Spleen (tissue), 7 donors: Measurements from ENCODE around the gene PTPRK.

Source experiments
- CTCF ChIP-seq, 11 experiments: fragments of 200-600 bp in 7 of 11; fragments of 450-650 bp in 4 of 11; sonication (generic) in 4 of 11; IDR thresholded peaks in 8 of 11; conservative IDR thresholded peaks in 3 of 11; 1 replicate in 7 of 11; 2 replicates in 4 of 11; pipeline versions ENCODE4 v1.4.0 to v1.8.0; 2016 to 2021; ENCODE audit warnings: antibody characterized with exemption in 11 of 11, inconsistent platforms in 4 of 11, mild to moderate bottlenecking in 1 of 11
- POLR2A ChIP-seq, 3 donors: fragments of 450-650 bp; IDR thresholded peaks; one replicate each; pipeline ENCODE4 v1.5.1; 2017; ENCODE audit warnings: antibody characterized with exemption in 3 of 3, mild to moderate bottlenecking in 1 of 3
- POLR2AphosphoS5 ChIP-seq, 3 donors: sonication (generic); formaldehyde crosslinking; IDR thresholded peaks; one replicate each; pipeline ENCODE4 v1.5.1; 2017; ENCODE audit warnings: antibody characterized with exemption in 3 of 3
- donor health status: DM: no; HTN: no; CAD: no; lungs with moderate emphysema.
- donor health status: DM: no; HTN: no; CAD: no.
- donor health status: DM: no; HTN: no; CAD: no.

GRCh38 chr6:128456510-128457230 lies 63.7 kb downstream of the PTPRK start:
- TF ChIP-seq POLR2AphosphoS5 (IDR thresholded peaks at IDR 0.05) = no peak
- no peak for TF ChIP-seq CTCF (IDR thresholded peaks at IDR 0.05 in 8 of 11, conservative IDR thresholded peaks at IDR 0.05 in 3 of 11)
- TF ChIP-seq POLR2A (IDR thresholded peaks at IDR 0.05) = no peak
